Right renal cortex interstitium (tissue), 3 donors: ENCODE results near the gene IL23R. TPM values are rescaled to one million over a fixed set of nuclear protein-coding genes. Genes with fewer than 3 reads are reported as not detected.

Source experiments
- DNase-seq, 3 donors: peaks; one replicate each; pipeline ENCODE4 v3.0.0-alpha.2; 2013; ENCODE audit warnings: low read depth in 3 of 3, low spot score in 2 of 3
- polyA plus RNA-seq, 3 donors: library from polyadenylated mRNA; unstranded; fragments of 120-200 nt; gene quantifications; one replicate each; pipeline ENCODE4 v1.2.1, GENCODE V29; 2013; ENCODE audit not compliant: insufficient read length in 3 of 3

Gene IL23R
- polyA plus RNA-seq, 3 donors = 0.06 to 0.10 TPM; not detected in 1

DNA sequence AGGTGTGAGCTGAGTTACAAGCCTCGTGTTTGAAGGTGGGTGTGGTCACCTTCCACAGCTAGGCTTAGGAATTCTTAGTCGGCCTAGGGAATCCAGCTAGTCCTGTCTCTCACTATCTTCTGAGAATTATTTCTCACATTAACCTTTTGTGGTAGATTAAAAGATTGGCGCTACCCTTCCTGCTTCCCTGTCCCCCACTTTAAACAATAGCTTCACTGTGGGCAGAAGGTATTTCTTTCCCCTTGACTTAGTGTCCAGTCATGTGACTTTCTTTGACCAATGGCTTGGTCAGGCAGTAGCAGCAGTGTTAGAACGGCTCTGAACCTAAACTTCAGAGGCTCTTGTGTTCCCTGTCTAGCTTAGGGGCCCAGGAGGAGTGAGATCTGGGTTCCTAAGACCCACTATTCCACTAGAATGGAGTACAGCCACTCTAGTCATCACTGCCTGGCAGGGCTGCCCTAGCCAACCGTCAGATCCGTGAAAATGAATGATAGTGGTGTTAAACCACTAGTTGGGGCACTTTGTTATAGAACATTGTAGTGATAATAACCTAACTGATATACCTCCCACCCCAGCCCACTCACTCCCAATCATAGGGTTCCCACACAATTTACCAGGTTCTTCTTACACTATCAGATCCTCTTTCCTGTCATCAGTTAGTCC, 17.6 kb upstream of the IL23R start:
- DNase-seq = no peak

DNA sequence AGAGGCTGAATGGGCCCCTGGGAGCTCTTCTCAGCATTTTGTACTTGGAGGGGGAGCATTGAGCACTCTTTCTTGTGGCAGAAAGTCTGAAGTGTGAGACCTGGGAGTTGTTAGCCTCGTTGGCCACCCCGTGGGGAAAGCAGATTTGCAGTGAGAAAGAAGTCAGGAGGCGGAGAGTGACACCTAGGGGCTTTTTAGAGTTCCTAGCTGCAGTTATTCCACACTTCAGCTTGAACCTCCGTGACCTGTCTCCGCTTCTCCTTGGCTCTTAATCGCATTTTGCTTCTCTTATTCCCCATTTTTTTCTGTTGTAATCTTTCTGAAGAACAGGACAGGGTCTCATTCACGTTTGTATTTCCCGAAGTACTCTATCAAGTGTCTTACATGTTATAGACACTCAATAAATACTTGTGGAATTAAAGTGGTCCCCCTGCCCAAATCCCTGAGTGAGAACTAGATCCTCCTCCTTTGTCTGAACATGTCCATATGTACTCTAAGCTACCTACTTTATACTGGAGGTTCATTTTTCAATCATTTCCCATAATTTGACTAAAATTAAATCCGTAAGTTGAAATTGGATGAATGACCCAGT, 17.0 kb upstream of the IL23R start:
- DNase-seq = peak; percentile 43 to 61 (median 47)

DNA sequence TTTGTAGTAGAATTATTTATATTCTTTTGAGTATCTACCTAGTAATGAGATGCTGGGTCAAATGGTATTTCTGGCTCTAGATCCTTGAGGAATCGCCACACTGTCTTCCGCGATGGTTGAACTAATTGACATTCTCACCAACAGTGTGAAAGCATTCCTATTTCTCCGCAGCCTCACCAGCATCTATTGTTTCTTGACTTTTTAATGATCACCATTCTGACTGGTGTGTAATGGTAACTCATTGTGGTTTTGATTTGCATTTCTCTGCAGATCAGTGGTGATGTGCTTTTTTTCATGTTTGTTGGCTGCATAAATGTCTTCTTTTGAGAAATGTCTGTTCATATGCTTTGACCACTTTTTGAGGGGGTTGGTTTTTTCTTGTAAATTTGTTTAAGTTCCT, 15.3 kb upstream of the IL23R start:
- no peak for DNase-seq

DNA sequence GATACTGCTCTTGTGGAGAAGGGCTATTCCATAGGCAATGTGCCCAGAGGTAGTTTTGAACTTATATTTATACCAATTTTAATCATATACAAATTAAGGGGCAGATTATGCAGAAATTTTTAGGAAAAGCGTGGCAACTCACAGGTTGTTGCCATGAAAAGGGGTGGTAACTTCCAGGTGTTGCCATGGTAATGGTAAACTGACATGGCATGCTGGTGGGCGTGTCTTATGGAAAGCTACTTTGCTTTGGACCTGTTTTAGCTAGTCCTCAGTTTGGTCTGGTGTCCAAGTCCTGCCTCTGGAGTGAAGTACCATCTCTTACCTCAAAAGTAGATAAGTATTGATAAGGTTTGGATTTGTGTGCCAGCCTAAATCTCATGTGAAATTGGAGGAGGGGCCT, 7.9 kb upstream of the IL23R start:
- no peak for DNase-seq

DNA sequence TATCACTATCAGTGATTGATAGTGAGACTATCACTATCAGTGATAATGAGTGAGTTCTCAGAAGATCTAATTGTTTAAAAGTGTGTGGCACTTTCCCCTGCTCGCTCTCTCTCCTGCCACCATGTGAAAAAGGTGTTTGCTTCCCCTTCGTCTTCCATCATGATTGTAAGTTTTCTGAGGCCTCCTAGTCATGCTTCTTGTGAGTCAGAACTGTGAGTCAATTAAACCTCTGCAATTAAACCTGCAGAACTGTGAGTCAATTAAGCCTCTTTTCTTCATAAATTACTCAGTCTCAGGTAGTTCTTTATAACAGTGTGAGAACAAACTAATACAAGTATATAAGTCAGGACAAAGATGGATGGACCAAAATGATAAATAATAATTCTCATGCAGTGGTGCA, 7.0 kb upstream of the IL23R start:
- DNase-seq = no peak

DNA sequence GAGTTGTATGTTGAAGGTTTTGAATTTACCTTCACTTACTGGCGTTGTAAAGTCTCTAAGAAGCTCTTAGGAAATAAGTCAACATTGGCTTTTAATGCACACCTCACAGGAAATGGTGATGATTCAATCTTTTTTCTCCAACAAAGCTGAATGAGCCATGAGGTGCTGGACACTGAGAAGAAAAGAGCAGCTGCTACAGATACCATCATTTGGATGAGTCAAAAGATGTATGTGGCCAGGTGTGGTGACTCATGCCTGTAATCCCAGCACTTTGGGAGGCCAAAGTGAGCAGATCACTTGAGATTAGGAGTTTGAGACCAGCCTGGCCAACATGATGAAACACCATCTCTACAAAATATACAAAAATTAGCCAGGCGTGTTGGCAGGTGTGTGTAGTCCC, 3.3 kb upstream of the IL23R start:
- no peak for DNase-seq

DNA sequence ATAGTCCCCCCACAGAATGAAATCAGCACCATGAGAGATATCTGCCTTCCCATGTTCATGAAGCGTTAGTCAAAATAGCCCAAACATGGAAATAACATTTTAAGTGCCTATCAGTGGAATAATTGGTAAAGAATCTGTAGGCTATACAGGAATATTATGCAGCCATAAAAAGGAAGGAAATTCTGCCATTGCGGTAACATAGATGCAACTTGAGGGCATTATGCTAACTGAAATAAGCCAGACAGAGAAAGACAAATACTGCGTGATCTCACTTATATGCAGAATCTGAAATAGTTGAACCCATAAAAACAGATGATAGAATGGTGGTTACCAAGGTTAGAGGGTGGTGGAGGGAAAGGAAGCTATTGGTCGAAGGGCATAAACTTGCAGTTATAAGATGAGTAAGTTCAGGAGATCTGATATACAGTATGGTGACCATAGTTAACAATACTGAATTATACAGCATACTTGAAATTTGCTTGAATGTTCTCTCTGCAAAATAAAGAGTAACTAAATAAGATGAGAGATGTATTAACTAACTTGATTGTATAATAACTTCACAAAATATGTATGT, 699 bp upstream of the IL23R start:
- DNase-seq = no peak

DNA sequence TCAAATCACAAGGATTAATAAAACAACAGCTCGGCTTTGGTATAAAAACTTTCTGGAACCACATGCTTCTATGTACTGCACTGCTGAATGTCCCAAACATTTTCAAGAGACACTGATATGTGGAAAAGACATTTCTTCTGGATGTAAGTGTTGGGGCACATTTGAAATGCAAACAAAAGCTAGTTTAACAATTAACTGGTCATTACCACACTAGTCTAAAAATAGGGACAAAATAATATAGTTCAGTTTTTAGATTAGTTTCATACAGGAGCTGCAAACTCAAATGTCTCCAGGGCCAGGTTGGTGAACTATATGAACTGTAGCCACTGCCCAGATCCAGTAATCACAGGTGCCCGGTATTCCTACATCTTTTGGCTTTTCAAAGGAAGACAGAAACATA, 3.2 kb downstream of the IL23R start:
- no peak for DNase-seq

DNA sequence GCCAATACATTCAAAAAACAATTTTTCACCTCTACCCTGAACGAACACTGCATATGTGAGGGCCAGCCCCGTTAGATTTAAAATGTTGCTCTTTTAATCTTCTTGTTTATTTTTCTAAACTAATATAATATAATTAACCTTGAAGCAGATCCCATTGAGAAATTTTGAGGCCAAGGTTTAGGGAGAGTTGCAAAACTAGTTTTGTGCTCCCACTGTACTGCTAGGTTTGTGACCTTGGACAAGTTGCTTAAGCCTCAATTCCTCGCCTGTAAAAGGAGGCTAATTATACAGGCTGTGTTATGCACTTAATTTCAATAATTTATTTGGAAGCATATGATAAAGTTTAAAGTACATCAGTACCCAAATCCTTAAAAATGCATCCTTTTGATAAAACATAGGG, 3.7 kb downstream of the IL23R start:
- no peak for DNase-seq

DNA sequence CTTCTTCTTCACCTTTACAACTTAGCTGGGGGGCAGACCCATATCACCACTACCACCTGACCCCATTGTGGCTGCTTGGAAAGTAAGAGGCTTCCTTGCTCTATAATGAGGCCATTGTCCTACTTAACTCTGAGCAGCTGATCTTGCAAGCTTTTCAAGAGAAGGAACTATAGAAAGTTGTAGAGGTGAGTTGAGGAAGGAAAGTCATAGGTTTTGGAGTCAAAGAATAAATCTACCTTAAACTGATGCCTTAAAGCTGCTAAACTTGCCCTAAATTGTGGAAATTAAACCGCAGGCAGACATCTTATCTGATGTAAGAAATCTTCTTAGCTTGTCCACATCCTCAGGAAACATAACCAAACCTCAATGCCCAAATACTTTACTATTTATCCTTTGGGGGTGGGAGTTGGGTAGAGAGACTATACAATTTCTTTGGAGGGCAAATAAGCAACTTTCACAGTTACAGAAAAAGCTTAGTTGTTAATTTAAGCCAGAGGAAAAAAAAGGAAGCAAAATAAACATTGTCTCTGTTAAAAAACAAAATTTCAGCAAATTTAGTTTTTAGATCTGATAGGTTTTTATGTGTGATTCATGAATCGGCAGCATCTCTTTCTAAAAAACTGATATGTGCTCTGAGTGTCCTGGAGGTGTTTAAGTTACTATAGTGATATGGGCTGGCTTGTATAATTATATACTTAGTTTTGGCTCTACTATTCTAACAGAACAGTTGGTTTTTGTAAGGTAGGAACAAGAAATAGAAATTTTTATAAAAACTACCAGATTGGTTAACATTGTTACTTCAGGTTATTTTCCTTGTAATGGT, 4.7 kb downstream of the IL23R start:
- DNase-seq = no peak

DNA sequence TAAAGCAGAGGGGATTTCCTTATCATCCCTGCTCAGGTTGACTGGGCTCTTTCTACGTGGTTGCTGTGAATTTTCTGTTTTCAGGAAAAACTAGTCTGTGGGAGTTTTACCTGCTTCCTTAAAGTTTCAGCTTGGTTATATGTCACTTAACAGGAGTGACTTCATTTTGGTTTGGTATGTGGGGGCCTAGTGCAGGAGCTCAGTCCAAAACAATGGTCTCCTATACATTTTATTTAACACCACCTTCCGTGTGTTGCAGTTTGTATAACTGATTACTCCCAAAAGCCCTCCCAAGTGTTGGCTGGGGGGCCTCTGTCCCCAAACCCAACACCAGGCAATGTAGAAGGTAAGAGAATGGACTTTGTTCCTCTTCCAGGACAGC, 5.3 kb downstream of the IL23R start:
- no peak for DNase-seq

DNA sequence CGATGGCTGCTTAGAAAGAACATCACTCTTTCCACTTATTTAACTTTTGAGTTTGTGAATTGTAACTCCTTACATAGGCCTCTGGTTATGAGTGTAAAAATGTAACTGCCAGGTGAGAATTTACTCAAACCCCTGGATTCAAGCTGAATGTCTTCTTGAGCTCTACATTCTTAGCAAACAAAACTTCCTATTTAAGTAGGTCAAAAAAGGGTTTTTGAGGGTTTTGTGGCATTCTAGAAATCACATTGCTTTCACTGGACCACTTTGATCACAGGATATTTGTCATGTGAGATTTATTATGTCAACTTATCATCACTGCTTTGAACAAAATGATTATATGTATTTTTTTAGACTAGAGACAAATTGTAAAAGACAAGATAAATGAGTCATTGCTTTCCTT, 5.7 kb downstream of the IL23R start:
- no peak for DNase-seq

DNA sequence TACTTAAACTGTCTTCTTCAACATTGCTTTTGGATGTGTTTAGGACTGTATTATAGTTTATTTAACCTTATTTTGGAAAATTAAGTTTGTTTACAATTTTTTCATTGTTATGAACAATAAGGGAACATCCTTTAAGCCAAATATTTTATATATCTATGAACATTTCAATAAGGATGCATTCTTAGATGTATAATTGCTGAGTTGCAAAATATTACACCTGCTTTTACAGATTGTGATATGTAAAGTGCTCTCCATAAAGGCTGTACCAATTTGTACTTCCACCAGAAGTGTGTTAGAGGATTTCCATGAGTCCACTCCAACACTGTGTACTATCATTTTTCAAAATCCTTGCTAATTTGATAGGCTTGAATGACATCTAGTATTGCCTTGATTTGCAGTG, 7.7 kb downstream of the IL23R start:
- DNase-seq = no peak

DNA sequence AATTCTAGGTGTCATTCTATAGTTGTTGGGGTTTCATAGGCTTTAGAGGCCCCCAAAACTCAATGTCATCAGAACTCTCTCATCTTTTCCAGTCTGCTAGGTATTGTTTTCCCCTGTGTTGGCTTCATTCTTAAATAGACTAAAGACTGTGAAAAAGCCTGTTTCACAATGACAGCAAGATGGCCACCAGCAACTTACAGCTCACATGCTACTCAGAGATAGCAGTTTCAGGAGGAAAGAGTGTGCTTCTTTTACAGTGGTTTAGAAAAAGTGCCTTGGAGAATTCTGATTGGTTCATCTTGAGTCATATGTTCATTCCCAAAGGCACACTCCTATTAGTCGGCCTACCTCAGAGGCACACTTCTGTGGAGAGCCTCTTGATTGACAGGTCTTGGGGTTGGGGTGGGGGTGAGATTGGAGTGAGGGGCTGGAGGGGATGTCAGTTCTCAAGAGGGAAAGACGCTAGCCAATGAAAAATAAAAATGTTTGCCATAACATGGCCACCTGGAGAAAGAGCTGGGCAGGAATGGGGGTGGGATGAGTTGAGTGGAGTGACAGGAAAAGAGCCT, 8.5 kb downstream of the IL23R start:
- no peak for DNase-seq

DNA sequence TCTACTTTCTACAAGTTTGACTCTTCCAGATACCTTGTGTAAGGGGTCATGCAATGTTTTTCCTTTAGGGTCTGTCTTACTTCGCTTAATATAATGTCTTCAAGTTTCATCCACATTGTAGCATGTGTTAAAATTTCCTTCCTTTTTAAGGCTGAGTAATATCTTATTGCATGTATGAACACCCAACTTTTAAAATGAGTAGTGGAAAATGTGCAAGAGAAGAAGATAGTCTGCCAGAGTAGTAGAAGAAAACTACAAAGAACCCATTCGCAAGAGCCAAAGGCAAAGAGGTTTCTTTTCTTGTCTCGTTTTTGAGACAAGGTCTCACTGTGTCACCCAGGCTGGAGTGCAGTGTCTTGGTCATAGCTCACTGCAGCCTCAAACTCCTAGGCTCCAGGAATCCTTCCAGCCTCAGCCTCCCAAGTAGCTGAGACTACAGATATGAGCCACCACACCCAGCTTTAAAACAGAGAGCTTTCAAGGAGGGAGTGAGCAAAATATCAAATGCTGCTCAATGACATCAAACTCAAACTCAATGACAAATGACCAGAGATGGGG, 9.4 kb downstream of the IL23R start:
- no peak for DNase-seq

DNA sequence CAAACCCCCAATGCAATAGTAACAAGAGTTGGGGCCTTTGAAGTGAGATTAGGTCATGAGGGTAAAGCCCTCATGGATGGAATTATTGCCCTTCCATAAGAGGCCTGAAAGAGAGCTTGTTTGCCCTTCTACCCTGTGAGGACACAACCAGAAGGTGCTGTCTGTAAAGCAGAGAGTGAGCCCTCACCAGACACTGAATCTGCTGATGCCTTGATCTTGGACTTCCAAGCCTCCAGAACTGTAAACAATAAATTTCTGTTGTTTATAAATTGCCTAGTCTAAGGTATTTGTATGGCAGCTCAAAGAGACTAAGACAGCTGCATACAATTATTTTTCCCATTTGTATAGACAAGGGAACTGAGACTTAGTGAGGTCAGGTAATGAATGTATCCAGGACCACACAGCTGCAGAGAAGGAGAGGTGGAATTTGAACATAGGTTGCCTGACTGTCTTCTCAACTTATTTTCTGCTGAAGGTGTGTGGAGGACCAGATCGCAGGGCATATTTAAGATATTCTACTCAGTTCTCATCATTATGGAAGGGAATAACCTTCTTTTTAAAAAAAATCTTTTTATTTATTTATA, 18.7 kb downstream of the IL23R start:
- no peak for DNase-seq

DNA sequence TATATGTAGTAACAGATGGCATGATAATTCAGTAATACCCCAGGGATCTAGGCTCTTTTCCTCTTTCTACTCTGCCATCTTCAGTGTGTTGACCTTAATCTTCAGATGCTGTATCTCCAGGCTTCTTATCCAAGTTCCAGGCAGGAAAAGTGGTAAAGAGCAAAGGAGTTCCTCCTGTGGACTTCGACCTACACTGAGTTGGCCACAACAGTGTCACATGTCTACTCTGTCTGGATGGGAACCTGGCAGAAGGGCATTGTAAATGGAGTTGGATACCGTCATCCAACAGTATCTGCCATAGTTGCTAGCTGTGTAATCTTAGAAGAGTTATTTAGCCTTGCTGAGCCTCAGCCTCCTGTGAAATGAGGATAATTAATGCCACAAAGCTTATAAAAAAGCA, 21.9 kb downstream of the IL23R start:
- DNase-seq = no peak

DNA sequence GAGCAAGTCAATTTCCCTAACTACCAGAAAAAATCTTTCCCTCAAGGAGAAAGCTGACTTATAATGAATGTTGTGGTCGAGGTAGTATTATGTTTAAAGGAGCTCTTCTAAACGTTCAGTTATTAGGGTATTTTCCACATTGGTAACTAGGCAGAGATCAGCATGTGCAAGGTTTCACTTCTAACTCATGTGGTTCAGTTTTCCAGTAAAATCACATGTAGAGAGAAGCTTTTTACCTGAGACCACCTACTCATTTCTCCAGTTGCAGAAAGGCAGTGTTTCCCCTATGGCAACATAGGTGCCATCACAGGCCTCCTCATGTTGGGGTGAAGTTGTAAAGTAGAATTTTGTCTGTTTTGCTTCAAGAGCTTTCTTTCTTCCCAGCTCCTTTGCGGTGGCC, 23.7 kb downstream of the IL23R start:
- no peak for DNase-seq

DNA sequence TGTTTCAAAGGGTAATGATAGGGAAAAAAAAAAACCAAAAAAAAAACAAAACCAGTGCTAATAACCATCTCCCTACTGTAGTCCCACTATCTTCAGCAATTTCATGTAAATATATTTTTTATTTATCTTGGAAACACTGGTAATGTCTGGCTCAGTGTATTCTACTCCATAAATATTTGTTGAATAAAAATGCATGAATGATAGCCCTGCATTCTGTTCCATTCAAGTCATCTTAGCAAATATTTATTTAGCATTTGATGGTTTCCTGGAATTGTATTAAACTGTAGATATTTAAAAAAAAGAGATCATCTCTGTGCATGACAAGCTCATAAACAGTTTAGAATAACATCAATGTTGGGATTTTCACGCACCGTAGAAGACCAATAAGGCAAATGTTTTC, 24.2 kb downstream of the IL23R start:
- no peak for DNase-seq

DNA sequence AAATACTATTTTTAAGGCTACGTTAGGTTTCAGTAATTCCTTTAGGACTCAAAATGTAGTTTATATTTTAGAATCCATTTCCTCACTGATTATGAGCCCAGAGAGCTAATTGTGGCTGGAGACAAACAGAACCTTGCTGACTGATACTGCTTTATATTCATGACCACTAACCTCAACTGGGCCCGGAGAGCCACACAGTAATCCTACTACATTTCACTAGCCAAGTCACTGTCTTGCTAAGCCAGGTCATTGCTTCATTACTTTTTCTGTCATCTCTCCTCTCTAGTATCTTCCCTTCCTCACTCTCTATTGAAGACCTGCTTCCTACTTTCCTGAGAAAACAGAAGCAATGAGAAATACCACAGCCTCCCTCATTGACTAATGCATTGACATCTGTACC, 24.7 kb downstream of the IL23R start:
- DNase-seq = no peak
